ENCODE data around the gene BAHCC1. TPM values are rescaled to one million over a fixed set of nuclear protein-coding genes. Genes with fewer than 3 reads are reported as not detected.

Gene BAHCC1
- total and polyA plus RNA-seq, 2 of the 4 experiments (the other 2 are of a cell fraction), result 0.36 to 7.8 TPM

DNA sequence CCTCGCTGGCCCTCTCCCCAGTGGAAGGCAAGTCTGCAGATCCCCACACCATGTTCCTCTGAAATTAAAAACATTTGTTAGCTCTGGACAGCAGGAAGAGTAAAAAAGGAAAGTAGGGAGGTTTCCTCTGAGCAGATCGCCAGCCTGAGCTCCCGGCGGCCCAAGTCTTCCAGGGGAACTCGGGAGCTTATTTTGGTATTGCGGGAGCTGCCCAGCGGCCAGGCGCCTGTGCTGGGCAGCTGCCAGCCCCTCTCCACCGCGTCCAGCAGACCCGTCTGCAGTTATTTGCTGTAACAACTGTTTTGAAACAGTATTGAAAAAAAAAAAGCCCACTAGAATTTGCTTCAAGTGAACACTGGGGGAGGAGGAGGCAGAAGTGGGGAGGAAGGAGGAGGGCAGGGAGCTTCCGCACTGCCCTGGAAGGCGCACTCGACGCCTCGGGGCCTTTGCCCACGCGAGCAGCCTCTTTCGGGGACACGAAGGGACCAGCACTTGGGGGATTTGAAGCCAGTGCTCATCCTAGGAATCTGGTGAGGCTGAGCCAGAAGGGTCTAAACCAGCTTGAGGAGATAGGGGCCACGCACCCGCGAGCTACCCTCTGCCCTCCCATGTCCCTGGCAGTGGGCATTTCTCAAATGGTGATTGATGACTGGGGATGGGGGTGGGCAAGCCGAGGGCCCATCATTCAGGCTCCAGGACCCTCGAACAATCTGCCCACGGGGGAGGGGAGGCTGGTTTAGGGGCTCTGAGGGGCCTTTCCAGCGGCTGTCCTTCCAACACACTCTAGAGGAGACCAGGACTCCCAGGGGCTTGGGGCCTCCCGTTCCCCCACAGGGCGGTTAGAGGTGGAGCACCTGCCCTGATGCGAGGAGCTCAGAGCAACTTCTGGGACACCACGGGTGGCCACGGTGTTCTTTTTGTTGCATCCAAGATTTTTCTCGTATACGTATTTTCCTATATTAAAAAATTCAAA, 3.0 kb upstream of the BAHCC1 start:
- H2AK5ac ChIP-seq (ENCODE audit: low read depth, low read length), result peak overlapping the region; percentile 67
- H2BK5ac ChIP-seq (ENCODE audit: low read depth, low read length, poor library complexity, severe bottlenecking), result peak overlapping the region; percentile 40
- peak overlapping the region; percentile 84 for H3K4me2 ChIP-seq (ENCODE audit: low read depth, low read length)
- H2BK15ac ChIP-seq (ENCODE audit: low read depth, low read length), result peak overlapping the region; percentile 77; the same call in 1 of the 3 replicates
- BruUV-seq (replicated peaks), result no TSS peak
- peaks cover 3% of the 10 kb centered on the region; the same call in 1 of the 2 replicates for H3K9me1 ChIP-seq (ENCODE audit: insufficient read depth, low read length)
- peak overlapping the region; percentile 27; the same call in 1 of the 2 replicates for H3K56ac ChIP-seq (ENCODE audit: extremely low read depth, insufficient read depth, low read length)
- peak overlapping the region; percentile 99 for H3K23ac ChIP-seq (ENCODE audit: low read depth, low read length)
- H3K14ac ChIP-seq (replicated peaks; ENCODE audit: low read depth, low read length), result peak overlapping the region; percentile 74
- H4K5ac ChIP-seq (ENCODE audit: low read depth, low read length), result peak overlapping the region; percentile 83
- H3K9ac ChIP-seq (ENCODE audit: low read depth, low read length), result peak overlapping the region; percentile 66
- H3K79me1 ChIP-seq (ENCODE audit: low read depth in 1 of 2, low read length in 2 of 2), result peaks cover 19 to 56% of the 10 kb centered on the region in 2 experiments
- H3K4me3 ChIP-seq (ENCODE audit: insufficient read depth, low read depth, low read length), result peak overlapping the region; percentile 47
- H4K91ac ChIP-seq (ENCODE audit: insufficient read depth, low read depth, low read length), result peak overlapping the region; percentile 83
- peak overlapping the region; percentile 77 for H2BK120ac ChIP-seq (ENCODE audit: low read depth, low read length)
- peak overlapping the region; percentile 48 for H2AK9ac ChIP-seq (replicated peaks; ENCODE audit: low read depth, low read length, poor library complexity)
- H3K4ac ChIP-seq (ENCODE audit: low read depth, low read length), result peak overlapping the region; percentile 96
- WGBS, 2 experiments (ENCODE audit: extremely low coverage in 2 of 2, insufficient read length in 1 of 2), result 12% methylated on average over 6 of the region's 34 CpGs; no CpG with 5 or more reads in 1 of the 2 experiments
- no peaks in the 10 kb centered on the region for H3K9me3 ChIP-seq (ENCODE audit: control insufficient read depth, insufficient read depth, low read length)
- ChIA-PET CTCF (interaction anchor here (0.6 to 0.9 kb wide), 4 partner anchors 18 to 190 kb away, joined by 3 read pairs; no protein-coding TSS in a partner anchor), POLR2A (ENCODE audit: unreplicated experiment) (interaction anchor here (0.8 kb wide), 1 partner anchor 52 kb away, joined by 3 read pairs; no protein-coding TSS in a partner anchor)
- H4K8ac ChIP-seq (ENCODE audit: low read depth in 2 of 2, low read length in 2 of 2), result peak overlapping the region; percentile 80 to 90
- intact Hi-C loops (cut with micrococcal nuclease), result no loop called here
- H3K27ac ChIP-seq (ENCODE audit: insufficient read depth, low read length), result peak overlapping the region; percentile 96
- 0 out of 2 replicates have a peak, but pooled peaks cover 1% of the 10 kb centered on the region for H3K36me3 ChIP-seq (ENCODE audit: control insufficient read depth, insufficient read depth, low read length)
- H2AFZ ChIP-seq (replicated peaks; ENCODE audit: low read length, poor library complexity), result peak overlapping the region; percentile 68
- dilution Hi-C loops (cut with HindIII; ENCODE audit: low sequenced_read_pairs, unreplicated experiment), result no loop called here
- H3K18ac ChIP-seq (ENCODE audit: low read depth, low read length), result peak overlapping the region; percentile 85
- DNase-seq, result peak; percentile 52
- in situ Hi-C loops (cut with MboI; ENCODE audit: low sequenced_read_pairs), result no loop called here
- peak overlapping the region; percentile 61; the same call in 1 of the 2 replicates for H2BK20ac ChIP-seq (ENCODE audit: low read depth, low read length)
- peaks cover 15% of the 10 kb centered on the region for H4K20me1 ChIP-seq (ENCODE audit: insufficient read depth, low read length)
- no peaks in the 10 kb centered on the region for H3K27me3 ChIP-seq (ENCODE audit: control insufficient read depth, insufficient read depth, low read length)
- ATAC-seq (ENCODE audit: low read depth), result no peak
- H3K4me1 ChIP-seq (ENCODE audit: control insufficient read depth, insufficient read depth, low read length), result peaks cover 22% of the 10 kb centered on the region
- TF ChIP-seq, protein P1, sequence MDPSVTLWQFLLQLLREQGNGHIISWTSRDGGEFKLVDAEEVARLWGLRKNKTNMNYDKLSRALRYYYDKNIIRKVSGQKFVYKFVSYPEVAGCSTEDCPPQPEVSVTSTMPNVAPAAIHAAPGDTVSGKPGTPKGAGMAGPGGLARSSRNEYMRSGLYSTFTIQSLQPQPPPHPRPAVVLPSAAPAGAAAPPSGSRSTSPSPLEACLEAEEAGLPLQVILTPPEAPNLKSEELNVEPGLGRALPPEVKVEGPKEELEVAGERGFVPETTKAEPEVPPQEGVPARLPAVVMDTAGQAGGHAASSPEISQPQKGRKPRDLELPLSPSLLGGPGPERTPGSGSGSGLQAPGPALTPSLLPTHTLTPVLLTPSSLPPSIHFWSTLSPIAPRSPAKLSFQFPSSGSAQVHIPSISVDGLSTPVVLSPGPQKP (IDR thresholded peaks at IDR 0.05; ENCODE audit: borderline replicate concordance, low read depth, low read length), result no peak
- TF ChIP-seq, protein P2, sequence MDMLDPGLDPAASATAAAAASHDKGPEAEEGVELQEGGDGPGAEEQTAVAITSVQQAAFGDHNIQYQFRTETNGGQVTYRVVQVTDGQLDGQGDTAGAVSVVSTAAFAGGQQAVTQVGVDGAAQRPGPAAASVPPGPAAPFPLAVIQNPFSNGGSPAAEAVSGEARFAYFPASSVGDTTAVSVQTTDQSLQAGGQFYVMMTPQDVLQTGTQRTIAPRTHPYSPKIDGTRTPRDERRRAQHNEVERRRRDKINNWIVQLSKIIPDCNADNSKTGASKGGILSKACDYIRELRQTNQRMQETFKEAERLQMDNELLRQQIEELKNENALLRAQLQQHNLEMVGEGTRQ (IDR thresholded peaks at IDR 0.05; ENCODE audit: low read depth, low read length), result no peak
- no peak for TF ChIP-seq FOS (IDR thresholded peaks at IDR 0.05; ENCODE audit: low read depth, low read length)
- TF ChIP-seq MAZ (IDR thresholded peaks at IDR 0.05; ENCODE audit: borderline replicate concordance, low read depth, low read length), result no peak
- no peak for TF ChIP-seq SMC3 (IDR thresholded peaks at IDR 0.05; ENCODE audit: low read depth, low read length)
- TF ChIP-seq POLR2A (IDR thresholded peaks at IDR 0.05; ENCODE audit: low read depth, low read length), result no peak
- no peak for TF ChIP-seq NFE2L2 (IDR thresholded peaks at IDR 0.05; ENCODE audit: low read depth, low read length)
- TF ChIP-seq, protein P3, sequence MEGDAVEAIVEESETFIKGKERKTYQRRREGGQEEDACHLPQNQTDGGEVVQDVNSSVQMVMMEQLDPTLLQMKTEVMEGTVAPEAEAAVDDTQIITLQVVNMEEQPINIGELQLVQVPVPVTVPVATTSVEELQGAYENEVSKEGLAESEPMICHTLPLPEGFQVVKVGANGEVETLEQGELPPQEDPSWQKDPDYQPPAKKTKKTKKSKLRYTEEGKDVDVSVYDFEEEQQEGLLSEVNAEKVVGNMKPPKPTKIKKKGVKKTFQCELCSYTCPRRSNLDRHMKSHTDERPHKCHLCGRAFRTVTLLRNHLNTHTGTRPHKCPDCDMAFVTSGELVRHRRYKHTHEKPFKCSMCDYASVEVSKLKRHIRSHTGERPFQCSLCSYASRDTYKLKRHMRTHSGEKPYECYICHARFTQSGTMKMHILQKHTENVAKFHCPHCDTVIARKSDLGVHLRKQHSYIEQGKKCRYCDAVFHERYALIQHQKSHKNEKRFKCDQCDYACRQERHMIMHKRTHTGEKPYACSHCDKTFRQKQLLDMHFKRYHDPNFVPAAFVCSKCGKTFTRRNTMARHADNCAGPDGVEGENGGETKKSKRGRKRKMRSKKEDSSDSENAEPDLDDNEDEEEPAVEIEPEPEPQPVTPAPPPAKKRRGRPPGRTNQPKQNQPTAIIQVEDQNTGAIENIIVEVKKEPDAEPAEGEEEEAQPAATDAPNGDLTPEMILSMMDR (conservative IDR thresholded peaks at IDR 0.05; ENCODE audit: low read depth, low read length), result no peak
- no peak for TF ChIP-seq MXI1 (IDR thresholded peaks at IDR 0.05; ENCODE audit: borderline replicate concordance, low read depth, low read length)
- TF ChIP-seq MAFK (IDR thresholded peaks at IDR 0.05; ENCODE audit: low read depth, low read length), result no peak
- no peak for TF ChIP-seq RAD21 (IDR thresholded peaks at IDR 0.05; ENCODE audit: low read length)
- TF ChIP-seq CEBPB (IDR thresholded peaks at IDR 0.05; ENCODE audit: low read depth, low read length), result no peak
- TF ChIP-seq BHLHE40 (IDR thresholded peaks at IDR 0.05; ENCODE audit: low read depth, low read length), result no peak
